ENCODE results near the gene USP43.

USP43 gene

GRCh38 chr17:9669551-9670008, 24.3 kb downstream of the USP43 start:
- Histone ChIP-seq H3K9me3 (ENCODE audit: insufficient read depth, low read length) (no peaks in the 10 kb centered on the region), H3K9ac (ENCODE audit: low read length) (no peak overlapping the region), H3K4me1 (ENCODE audit: low read length) (no peaks in the 10 kb centered on the region), H3K79me2 (ENCODE audit: low read length) (no peaks in the 10 kb centered on the region), H3K4me2 (ENCODE audit: low read length) (no peak overlapping the region), H4K20me1 (ENCODE audit: insufficient read depth, low read length) (no peaks in the 10 kb centered on the region), H3K4me3 (ENCODE audit: low read length) (no peak overlapping the region), H3K27ac (ENCODE audit: low read length) (no peak overlapping the region), H2AFZ (ENCODE audit: low read depth, low read length) (no peak overlapping the region), H3K27me3 (ENCODE audit: low read depth, low read length) (no peaks in the 10 kb centered on the region), H3K36me3 (replicated peaks; ENCODE audit: low read depth, low read length) (no peaks in the 10 kb centered on the region)
- TF ChIP-seq EZH2phosphoT487 (IDR thresholded peaks at IDR 0.05; ENCODE audit: low read depth): no peak
- no peak for TF ChIP-seq CTCF (IDR thresholded peaks at IDR 0.05; ENCODE audit: low read depth, low read length)

- Histone ChIP-seq H3K9ac (ENCODE audit: low read length) (no peak overlapping the region), H3K27me3 (ENCODE audit: low read depth, low read length) (no peaks in the 10 kb centered on the region), H2AFZ (ENCODE audit: low read depth, low read length) (no peak overlapping the region), H3K4me3 (ENCODE audit: low read length) (no peak overlapping the region), H4K20me1 (ENCODE audit: insufficient read depth, low read length) (no peaks in the 10 kb centered on the region), H3K27ac (ENCODE audit: low read length) (no peak overlapping the region), H3K79me2 (ENCODE audit: low read length) (no peaks in the 10 kb centered on the region), H3K4me1 (ENCODE audit: low read length) (no peaks in the 10 kb centered on the region), H3K9me3 (ENCODE audit: insufficient read depth, low read length) (no peaks in the 10 kb centered on the region), H3K4me2 (ENCODE audit: low read length) (no peak overlapping the region), H3K36me3 (replicated peaks; ENCODE audit: low read depth, low read length) (no peaks in the 10 kb centered on the region)
- TF ChIP-seq CTCF (IDR thresholded peaks at IDR 0.05; ENCODE audit: low read depth, low read length) (no peak), EZH2phosphoT487 (IDR thresholded peaks at IDR 0.05; ENCODE audit: low read depth) (no peak)
Observed at GRCh38 chr17:9670596-9670995, 25.3 kb downstream of the USP43 start.

- Histone ChIP-seq H3K4me1 (ENCODE audit: low read length) (no peaks in the 10 kb centered on the region), H3K9ac (ENCODE audit: low read length) (no peak overlapping the region), H3K36me3 (replicated peaks; ENCODE audit: low read depth, low read length) (no peaks in the 10 kb centered on the region), H3K4me3 (ENCODE audit: low read length) (no peak overlapping the region), H3K9me3 (ENCODE audit: insufficient read depth, low read length) (no peaks in the 10 kb centered on the region), H3K4me2 (ENCODE audit: low read length) (no peak overlapping the region), H3K27me3 (ENCODE audit: low read depth, low read length) (no peaks in the 10 kb centered on the region), H3K79me2 (ENCODE audit: low read length) (no peaks in the 10 kb centered on the region), H2AFZ (ENCODE audit: low read depth, low read length) (no peak overlapping the region), H3K27ac (ENCODE audit: low read length) (no peak overlapping the region), H4K20me1 (ENCODE audit: insufficient read depth, low read length) (no peaks in the 10 kb centered on the region)
- TF ChIP-seq CTCF (IDR thresholded peaks at IDR 0.05; ENCODE audit: low read depth, low read length) (no peak), EZH2phosphoT487 (IDR thresholded peaks at IDR 0.05; ENCODE audit: low read depth) (no peak)
Observed at GRCh38 chr17:9671559-9671958, 26.2 kb downstream of the USP43 start.

GRCh38 chr17:9672266-9672665, 26.9 kb downstream of the USP43 start:
- Histone ChIP-seq H3K4me1 (ENCODE audit: low read length) (no peaks in the 10 kb centered on the region), H3K4me3 (ENCODE audit: low read length) (no peak overlapping the region), H3K4me2 (ENCODE audit: low read length) (no peak overlapping the region), H3K27ac (ENCODE audit: low read length) (no peak overlapping the region), H3K9ac (ENCODE audit: low read length) (no peak overlapping the region), H3K79me2 (ENCODE audit: low read length) (no peaks in the 10 kb centered on the region), H2AFZ (ENCODE audit: low read depth, low read length) (no peak overlapping the region), H4K20me1 (ENCODE audit: insufficient read depth, low read length) (no peaks in the 10 kb centered on the region), H3K27me3 (ENCODE audit: low read depth, low read length) (no peaks in the 10 kb centered on the region), H3K36me3 (replicated peaks; ENCODE audit: low read depth, low read length) (no peaks in the 10 kb centered on the region), H3K9me3 (ENCODE audit: insufficient read depth, low read length) (no peaks in the 10 kb centered on the region)
- TF ChIP-seq EZH2phosphoT487 (IDR thresholded peaks at IDR 0.05; ENCODE audit: low read depth): no peak

- Histone ChIP-seq H3K4me1 (ENCODE audit: low read length) (no peaks in the 10 kb centered on the region), H3K9me3 (ENCODE audit: insufficient read depth, low read length) (no peaks in the 10 kb centered on the region), H3K9ac (ENCODE audit: low read length) (no peak overlapping the region), H4K20me1 (ENCODE audit: insufficient read depth, low read length) (no peaks in the 10 kb centered on the region), H3K4me3 (ENCODE audit: low read length) (no peak overlapping the region), H3K27me3 (ENCODE audit: low read depth, low read length) (no peaks in the 10 kb centered on the region), H3K4me2 (ENCODE audit: low read length) (no peak overlapping the region), H2AFZ (ENCODE audit: low read depth, low read length) (no peak overlapping the region), H3K36me3 (replicated peaks; ENCODE audit: low read depth, low read length) (no peaks in the 10 kb centered on the region), H3K79me2 (ENCODE audit: low read length) (no peaks in the 10 kb centered on the region), H3K27ac (ENCODE audit: low read length) (no peak overlapping the region)
- TF ChIP-seq CTCF (IDR thresholded peaks at IDR 0.05; ENCODE audit: low read depth, low read length): no peak
- TF ChIP-seq EZH2phosphoT487 (IDR thresholded peaks at IDR 0.05; ENCODE audit: low read depth): no peak
Observed at GRCh38 chr17:9672691-9673090, 27.4 kb downstream of the USP43 start.

Data from OCI-LY3 (cell line).